IPS DF 19.7 (cell line): Measurements from ENCODE around the gene EYS.
"Not testable (repeated sequence)": the region's sequence is repeated elsewhere in the genome, so short reads cannot be mapped to it uniquely, and the experiment has no call there.

Experiments
- DNase-seq: peaks from one replicate; pipeline ENCODE4 v3.0.0-alpha.2; 2013; ENCODE audit warnings: low read depth, low spot score

Gene EYS

GRCh38 chr6:65091561-65091960 lies 615.5 kb downstream of the EYS start:
- DNase-seq, result no peak

- DNase-seq, result no peak
Measured at GRCh38 chr6:65088575-65088974, 618.5 kb downstream of the EYS start.

GRCh38 chr6:65081756-65082155 lies 625.3 kb downstream of the EYS start:
- DNase-seq, result no peak

- DNase-seq, result no peak
Measured at GRCh38 chr6:65075705-65076230, 631.3 kb downstream of the EYS start.

GRCh38 chr6:65072500-65072899 lies 634.5 kb downstream of the EYS start:
- DNase-seq, result no peak

GRCh38 chr6:65071480-65071879 lies 635.5 kb downstream of the EYS start:
- DNase-seq, result no peak

- DNase-seq, result no peak
Measured at GRCh38 chr6:65064844-65065243, 642.2 kb downstream of the EYS start.

GRCh38 chr6:65059568-65059967 lies 647.5 kb downstream of the EYS start:
- no peak for DNase-seq

- DNase-seq, result no peak
Measured at GRCh38 chr6:65055545-65055944, 651.5 kb downstream of the EYS start.

- no peak for DNase-seq
Measured at GRCh38 chr6:65052626-65053025, 654.4 kb downstream of the EYS start.

GRCh38 chr6:65045801-65046200 lies 661.2 kb downstream of the EYS start:
- DNase-seq, result no peak

GRCh38 chr6:65014006-65014405 lies 693.0 kb downstream of the EYS start:
- no peak for DNase-seq

GRCh38 chr6:65006788-65007187 lies 700.2 kb downstream of the EYS start:
- DNase-seq, result no peak

GRCh38 chr6:65004283-65004682 lies 702.7 kb downstream of the EYS start:
- DNase-seq, result no peak

- not testable (repeated sequence) for DNase-seq
Measured at GRCh38 chr6:65002882-65003281, 704.1 kb downstream of the EYS start.

- DNase-seq, result no peak
Measured at GRCh38 chr6:65000815-65001214, 706.2 kb downstream of the EYS start.

GRCh38 chr6:64998204-64998603 lies 708.8 kb downstream of the EYS start:
- no peak for DNase-seq

GRCh38 chr6:64996301-64996700 lies 710.7 kb downstream of the EYS start:
- no peak for DNase-seq

- no peak for DNase-seq
Measured at GRCh38 chr6:64990652-64991304, 716.2 kb downstream of the EYS start.

- no peak for DNase-seq
Measured at GRCh38 chr6:64988148-64988547, 718.9 kb downstream of the EYS start.

GRCh38 chr6:64987066-64987465 lies 720.0 kb downstream of the EYS start:
- no peak for DNase-seq

GRCh38 chr6:64985726-64986125 lies 721.3 kb downstream of the EYS start:
- no peak for DNase-seq

GRCh38 chr6:64984948-64985347 lies 722.1 kb downstream of the EYS start:
- DNase-seq, result no peak

- DNase-seq, result no peak
Measured at GRCh38 chr6:64983089-64983488, 723.9 kb downstream of the EYS start.
